GM12801 (cell line): ENCODE results near the gene KL.

Source experiments
- CTCF ChIP-seq: IDR thresholded peaks from one replicate; pipeline ENCODE4 v1.5.1; 2011; ENCODE audit warnings: control low read depth; ENCODE audit not compliant: insufficient read length; ENCODE audit errors: extremely low read depth

The KL gene

GRCh38 chr13:33006134-33006533 lies 10.1 kb upstream of the KL start:
- no peak for TF ChIP-seq CTCF

- TF ChIP-seq CTCF, result no peak
These were observed 9.6 kb upstream of the KL start for GRCh38 chr13:33006638-33007037.

- TF ChIP-seq CTCF, result no peak
These were observed 9.0 kb upstream of the KL start for GRCh38 chr13:33007237-33007636.

- TF ChIP-seq CTCF, result no peak
These were observed 8.3 kb upstream of the KL start for GRCh38 chr13:33007950-33008349.

- TF ChIP-seq CTCF, result no peak
These were observed 7.1 kb upstream of the KL start for GRCh38 chr13:33008946-33009722.

- TF ChIP-seq CTCF, result no peak
These were observed 4.3 kb upstream of the KL start for GRCh38 chr13:33011828-33012470.

GRCh38 chr13:33014291-33014690 lies 1.9 kb upstream of the KL start:
- no peak for TF ChIP-seq CTCF
